GM18511 (cell line): ENCODE measurements around the gene NCK1.
"Not testable (repeated sequence)": the region's sequence is repeated elsewhere in the genome, so short reads cannot be mapped to it uniquely, and the experiment has no call there.

Source experiments
- ATAC-seq: cut with Tn5 transposase; IDR thresholded peaks from one replicate; pipeline ENCODE4 v1.9.1; 2021; ENCODE audit warnings: mild to moderate bottlenecking, moderate library complexity; ENCODE audit not compliant: unreplicated experiment

Gene NCK1

GRCh38 chr3:136982033-136982432, 120.0 kb downstream of the NCK1 start:
- ATAC-seq: no peak

- ATAC-seq: no peak
Measured at GRCh38 chr3:136982520-136983138, 120.6 kb downstream of the NCK1 start.

GRCh38 chr3:136984837-136985236, 122.8 kb downstream of the NCK1 start:
- ATAC-seq: no peak

- not testable (repeated sequence) for ATAC-seq
Measured at GRCh38 chr3:136987398-136987980, 125.5 kb downstream of the NCK1 start.

GRCh38 chr3:136988651-136989050, 126.6 kb downstream of the NCK1 start:
- ATAC-seq: no peak

GRCh38 chr3:136989781-136990524, 127.9 kb downstream of the NCK1 start:
- no peak for ATAC-seq

GRCh38 chr3:136990826-136991225, 128.8 kb downstream of the NCK1 start:
- ATAC-seq: no peak

GRCh38 chr3:136992115-136992514, 130.1 kb downstream of the NCK1 start:
- ATAC-seq: no peak

GRCh38 chr3:136994772-136995516, 132.9 kb downstream of the NCK1 start:
- no peak for ATAC-seq

- ATAC-seq: no peak
Measured at GRCh38 chr3:136995652-136996051, 133.6 kb downstream of the NCK1 start.
